HG03469 (cell line): ENCODE measurements around the gene MCF2L.

ENCODE experiments used
- ATAC-seq: cut with Tn5 transposase; IDR thresholded peaks from one replicate; pipeline ENCODE4 v1.9.1; 2021; ENCODE audit warnings: mild to moderate bottlenecking, moderate library complexity, moderate number of reproducible peaks; ENCODE audit not compliant: unreplicated experiment

Gene MCF2L

GRCh38 chr13:113142876-113143275, 173.9 kb downstream of the MCF2L start:
- no peak for ATAC-seq

GRCh38 chr13:113143466-113144254, 174.6 kb downstream of the MCF2L start:
- no peak for ATAC-seq

GRCh38 chr13:113144255-113144629, 175.2 kb downstream of the MCF2L start:
- ATAC-seq: no peak

- no peak for ATAC-seq
Measured at GRCh38 chr13:113145496-113145895, 176.5 kb downstream of the MCF2L start.

GRCh38 chr13:113145911-113146598, 177.0 kb downstream of the MCF2L start:
- ATAC-seq: no peak

GRCh38 chr13:113146750-113147149, 177.7 kb downstream of the MCF2L start:
- no peak for ATAC-seq

GRCh38 chr13:113147206-113147605, 178.2 kb downstream of the MCF2L start:
- no peak for ATAC-seq

- no peak for ATAC-seq
Measured at GRCh38 chr13:113148407-113148806, 179.4 kb downstream of the MCF2L start.

- no peak for ATAC-seq
Measured at GRCh38 chr13:113148940-113149503, 180.0 kb downstream of the MCF2L start.
